Peyer's patch (tissue), 4 donors: ENCODE measurements around the gene OR10J5. TPM values are rescaled to one million over a fixed set of nuclear protein-coding genes. Genes with fewer than 3 reads are reported as not detected.

Experiments
- DNase-seq, 3 donors: peaks; one replicate each; pipeline ENCODE4 v3.0.0-alpha.2; 2017 to 2019
- H3K27ac ChIP-seq, 4 donors: fragments of 200-600 bp; sonication (generic); one replicate each; pipeline ENCODE4 v1.5.1; 2016 to 2019
- H3K27me3 ChIP-seq, 2 donors: fragments of 200-600 bp; sonication (generic); one replicate each; pipeline ENCODE4 v1.5.1; 2019
- H3K36me3 ChIP-seq, 3 donors: fragments of 200-600 bp; sonication (generic); one replicate each; pipeline ENCODE4 v1.5.1; 2016 to 2019
- H3K4me1 ChIP-seq, 4 donors: fragments of 200-600 bp; sonication (generic); one replicate each; pipeline ENCODE4 v1.5.1; 2016 to 2019
- H3K4me3 ChIP-seq, 4 donors: fragments of 200-600 bp; sonication (generic); 1 replicate in 3 of 4; 2 replicates in 1 of 4; pipeline ENCODE4 v1.5.1; 2016 to 2019; ENCODE audit warnings: mild to moderate bottlenecking in 1 of 4
- H3K9me3 ChIP-seq, 4 donors: fragments of 200-600 bp; sonication (generic); one replicate each; pipeline ENCODE4 v1.5.1; 2016 to 2019; ENCODE audit warnings: mild to moderate bottlenecking in 1 of 4
- CTCF ChIP-seq, 6 experiments: fragments of 450-650 bp in 4 of 6; fragments of 200-600 bp in 2 of 6; sonication (generic) in 1 of 6; IDR thresholded peaks; one replicate each; pipeline ENCODE4 v1.5.1; 2017 to 2019; ENCODE audit warnings: antibody characterized with exemption in 6 of 6, mild to moderate bottlenecking in 3 of 6, moderate library complexity in 1 of 6
- POLR2A ChIP-seq, 2 donors: fragments of 450-650 bp; IDR thresholded peaks; one replicate each; pipeline ENCODE4 v1.5.1; 2017; ENCODE audit warnings: antibody characterized with exemption in 2 of 2, mild to moderate bottlenecking in 2 of 2, moderate library complexity in 2 of 2
- total RNA-seq, 4 donors: library from RNA; depleted of rRNA; stranded (reverse); fragments of >200 nt; gene quantifications; one replicate each; pipeline ENCODE4 v1.1.0, GENCODE V29; 2016

The OR10J5 gene
- total RNA-seq, 4 donors from 2014 or later = not detected

DNA sequence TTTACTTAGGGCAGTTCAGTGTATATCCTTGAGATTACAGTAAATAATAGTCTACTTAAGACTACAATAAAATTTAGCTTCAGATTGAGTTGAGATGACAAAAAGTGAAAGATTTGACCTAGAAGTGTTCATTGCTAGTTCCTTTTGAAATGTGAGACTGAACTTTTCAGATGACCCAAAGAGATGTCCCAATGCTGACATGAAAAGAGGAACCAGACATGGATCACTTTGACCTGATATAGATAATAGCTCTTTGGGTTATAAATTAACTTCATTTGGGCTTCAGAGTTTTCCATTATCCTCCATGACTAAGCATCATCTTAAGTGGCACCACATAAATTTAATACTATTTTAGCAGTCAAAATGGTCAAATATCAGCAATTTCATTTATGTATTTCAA is 25.7 kb upstream of the OR10J5 start:
- TF ChIP-seq POLR2A (IDR thresholded peaks at IDR 0.05) (no peak), CTCF (IDR thresholded peaks at IDR 0.05) (no peak)
- H3K27me3 ChIP-seq = no peaks in the 10 kb centered on the region
- no peaks in the 10 kb centered on the region for H3K9me3 ChIP-seq
- H3K36me3 ChIP-seq = no peaks in the 10 kb centered on the region
- H3K27ac ChIP-seq = no peak overlapping the region
- H3K4me1 ChIP-seq = no peaks in the 10 kb centered on the region
- no peak for DNase-seq
- H3K4me3 ChIP-seq = no peak overlapping the region

GRCh38 chr1:159560599-159560998 is 24.8 kb upstream of the OR10J5 start:
- no peak for DNase-seq
- no peak overlapping the region for H3K27ac ChIP-seq

DNA sequence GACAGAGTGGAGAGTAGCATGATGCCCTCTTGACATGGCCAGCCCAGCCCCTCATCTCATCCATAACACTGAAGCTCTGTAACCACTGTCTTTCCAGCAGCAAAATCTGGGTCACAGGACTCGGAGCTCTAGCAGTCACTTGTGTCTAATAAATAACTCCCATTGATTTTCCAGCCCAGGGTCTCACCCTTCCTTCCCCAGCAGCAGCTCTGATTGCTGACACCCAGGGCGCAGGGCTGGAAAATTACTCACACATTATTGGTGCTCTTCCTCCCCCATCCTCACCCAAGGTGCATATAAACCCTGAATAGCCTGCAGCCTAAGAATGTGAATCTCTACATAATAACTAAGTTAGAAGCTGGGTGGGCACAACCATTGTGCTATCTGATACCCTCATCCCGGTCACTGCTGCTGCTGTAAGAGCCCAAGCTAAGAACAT is 21.1 kb upstream of the OR10J5 start:
- H3K4me3 ChIP-seq = no peak overlapping the region
- no peak overlapping the region for H3K27ac ChIP-seq
- DNase-seq = no peak
- H3K27me3 ChIP-seq = no peaks in the 10 kb centered on the region
- TF ChIP-seq CTCF (IDR thresholded peaks at IDR 0.05) (no peak), POLR2A (IDR thresholded peaks at IDR 0.05) (no peak)
- no peaks in the 10 kb centered on the region for H3K36me3 ChIP-seq
- no peaks in the 10 kb centered on the region for H3K4me1 ChIP-seq
- H3K9me3 ChIP-seq = no peaks in the 10 kb centered on the region

More at GRCh38 chr1:159560599-159560998, 24.8 kb upstream of the OR10J5 start:
- no peaks in the 10 kb centered on the region for H3K36me3 ChIP-seq
- no peaks in the 10 kb centered on the region for H3K9me3 ChIP-seq
- H3K4me3 ChIP-seq = no peak overlapping the region
- TF ChIP-seq POLR2A (IDR thresholded peaks at IDR 0.05) (no peak), CTCF (IDR thresholded peaks at IDR 0.05) (no peak)
- no peaks in the 10 kb centered on the region for H3K27me3 ChIP-seq
- no peaks in the 10 kb centered on the region for H3K4me1 ChIP-seq

DNA sequence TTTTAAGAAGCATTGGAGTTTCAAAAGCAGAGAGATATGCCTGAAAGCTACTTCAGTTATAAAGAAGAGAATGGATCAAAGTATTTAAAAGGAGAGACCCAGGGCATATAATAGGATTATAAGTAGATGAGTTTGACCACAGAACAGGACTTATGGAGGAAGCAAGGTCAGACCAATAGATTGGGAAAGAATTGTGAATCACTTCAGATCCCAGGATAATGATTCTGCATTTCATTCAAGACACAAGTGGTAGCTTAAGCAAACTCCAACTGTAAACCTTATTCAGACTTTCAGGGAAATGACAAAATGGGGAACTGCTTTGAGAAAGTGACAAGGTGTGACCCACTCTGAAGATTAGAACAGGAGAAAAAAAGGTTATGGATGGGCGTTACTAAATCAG is 18.9 kb upstream of the OR10J5 start:
- Histone ChIP-seq H3K36me3 (no peaks in the 10 kb centered on the region), H3K9me3 (no peaks in the 10 kb centered on the region), H3K27me3 (no peaks in the 10 kb centered on the region), H3K4me1 (no peaks in the 10 kb centered on the region), H3K27ac (no peak overlapping the region), H3K4me3 (no peak overlapping the region)
- no peak for DNase-seq
- TF ChIP-seq POLR2A (IDR thresholded peaks at IDR 0.05) = no peak
- TF ChIP-seq CTCF (IDR thresholded peaks at IDR 0.05) = no peak

DNA sequence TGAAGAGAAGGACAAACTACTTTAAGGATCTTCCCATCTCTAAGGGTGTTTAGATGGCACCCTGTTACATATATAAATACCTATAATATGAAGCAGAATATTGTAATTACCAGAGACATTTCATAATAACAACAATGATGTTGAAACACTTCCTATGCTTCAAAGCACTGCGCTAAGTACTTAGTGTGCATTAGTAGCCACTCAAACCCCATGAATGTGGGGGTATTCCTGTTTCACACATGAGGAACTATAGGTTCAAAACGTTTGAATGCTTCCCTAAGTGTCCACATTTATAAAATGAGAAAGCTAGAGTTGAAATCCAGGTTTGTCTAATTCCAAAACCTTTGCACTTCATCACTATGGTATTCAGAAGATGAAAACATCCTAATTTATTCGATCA is 18.5 kb upstream of the OR10J5 start:
- Histone ChIP-seq H3K4me1 (no peaks in the 10 kb centered on the region), H3K27ac (no peak overlapping the region), H3K9me3 (no peaks in the 10 kb centered on the region), H3K4me3 (no peak overlapping the region), H3K27me3 (no peaks in the 10 kb centered on the region), H3K36me3 (no peaks in the 10 kb centered on the region)
- no peak for TF ChIP-seq CTCF (IDR thresholded peaks at IDR 0.05)
- no peak for DNase-seq

GRCh38 chr1:159548126-159548525 is 12.3 kb upstream of the OR10J5 start:
- no peak overlapping the region for H3K27ac ChIP-seq
- H3K4me3 ChIP-seq = no peak overlapping the region
- H3K4me1 ChIP-seq = no peaks in the 10 kb centered on the region
- no peaks in the 10 kb centered on the region for H3K27me3 ChIP-seq
- no peaks in the 10 kb centered on the region for H3K36me3 ChIP-seq
- TF ChIP-seq CTCF (IDR thresholded peaks at IDR 0.05) (no peak), POLR2A (IDR thresholded peaks at IDR 0.05) (no peak)
- no peaks in the 10 kb centered on the region for H3K9me3 ChIP-seq
- DNase-seq = no peak
